T-helper 1 cell (primary cell): ENCODE measurements around the gene PSMD1.
A peak's percentile ranks its signal among the peaks of the same experiment; 100 is the strongest.
"Not testable (repeated sequence)": the region's sequence is repeated elsewhere in the genome, so short reads cannot be mapped to it uniquely, and the experiment has no call there.

Experiments
- DNase-seq, 5 donors: peaks; one replicate each; pipeline ENCODE4 v3.0.0-alpha.2; 2012 to 2020

Gene PSMD1

GRCh38 chr2:231161252-231161839, 104.7 kb downstream of the PSMD1 start:
- peak in 1 of 5 donors; percentile 42 for DNase-seq

DNA sequence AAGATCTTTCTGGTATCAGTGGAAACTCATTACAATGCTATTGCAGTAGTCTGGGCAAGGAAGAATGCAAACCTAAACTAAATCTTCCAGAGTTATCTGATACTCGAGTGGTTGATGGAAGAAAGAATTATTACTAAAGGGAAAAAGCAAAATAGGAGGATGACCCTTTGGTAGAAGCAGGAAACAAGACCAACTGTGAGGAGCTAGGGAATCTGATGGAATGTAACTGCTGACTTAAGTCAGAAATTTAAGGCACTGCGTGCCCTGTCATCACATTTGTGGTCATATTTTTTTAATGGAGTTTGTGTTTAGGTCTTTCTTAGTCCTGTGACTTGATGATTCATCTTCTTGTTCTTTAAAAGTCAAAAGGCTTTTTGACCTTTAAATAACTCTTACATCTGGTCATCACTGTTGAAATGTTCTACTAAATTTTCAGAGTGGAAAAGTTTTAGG, 105.2 kb downstream of the PSMD1 start:
- DNase-seq = no peak

- no peak for DNase-seq
Observed at GRCh38 chr2:231163011-231163410, 106.3 kb downstream of the PSMD1 start.

DNA sequence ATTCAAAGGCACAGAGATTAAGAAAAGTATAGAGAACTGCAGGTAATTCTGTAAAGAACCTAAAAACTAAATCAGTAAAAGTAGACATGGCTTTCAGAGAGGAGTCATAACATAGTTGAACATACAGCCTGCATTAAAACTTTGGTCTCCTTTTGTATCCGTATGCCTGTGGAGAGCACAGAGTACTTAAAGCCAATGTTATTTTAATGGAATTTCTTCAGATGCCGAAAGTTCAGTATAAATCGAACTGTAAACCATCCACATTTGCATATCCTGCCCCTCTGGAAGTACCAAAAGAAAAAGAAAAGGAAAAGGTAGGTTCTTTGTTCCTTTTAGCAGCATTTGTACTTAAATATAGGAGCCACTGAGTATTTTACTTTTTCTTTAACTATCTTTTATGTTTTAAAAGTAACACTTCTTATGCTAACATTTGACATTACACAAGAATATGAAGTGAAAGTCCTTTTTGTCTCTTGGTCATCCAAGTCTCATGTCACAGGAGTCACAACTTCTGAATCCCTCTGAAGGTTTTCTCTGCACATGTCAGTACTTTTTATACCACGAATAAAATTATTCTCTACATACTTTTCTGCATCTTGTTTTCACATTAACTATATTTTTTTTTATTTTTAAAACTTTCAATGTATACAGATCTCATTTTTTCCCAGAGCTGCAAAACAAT, 106.9 kb downstream of the PSMD1 start:
- DNase-seq = no peak

GRCh38 chr2:231167745-231168459, 111.2 kb downstream of the PSMD1 start:
- no peak for DNase-seq

DNA sequence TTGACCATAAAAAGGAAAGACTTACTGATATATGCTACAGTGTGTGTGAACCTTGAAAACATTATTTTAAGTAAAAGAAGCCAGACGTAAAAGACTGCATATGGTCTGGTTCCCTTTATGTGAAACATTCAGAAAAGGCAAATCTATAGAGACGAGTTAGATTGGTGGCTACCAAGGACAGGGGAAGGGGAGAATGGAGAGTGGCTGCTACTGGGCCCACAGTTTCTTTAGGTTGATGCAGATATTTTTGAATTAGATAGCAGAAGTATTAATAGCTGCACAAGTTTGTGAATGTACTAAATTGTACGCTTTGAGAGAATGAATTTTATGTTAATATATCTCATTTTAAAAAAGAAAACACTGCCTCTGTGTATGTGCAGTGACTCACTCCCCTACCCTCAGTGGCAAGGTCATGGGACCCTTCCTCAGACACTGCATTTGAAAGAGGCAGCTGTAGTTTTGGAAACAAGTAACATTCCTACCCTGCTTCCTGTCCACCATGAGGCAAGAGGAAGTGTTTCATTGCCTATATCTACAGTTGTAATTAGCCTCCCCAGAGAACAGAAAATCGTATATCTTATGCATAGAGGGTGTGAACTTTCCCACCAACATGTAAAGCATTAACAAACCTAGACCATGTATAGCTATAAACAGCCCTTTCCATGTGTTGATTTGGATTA, 111.9 kb downstream of the PSMD1 start:
- no peak for DNase-seq

DNA sequence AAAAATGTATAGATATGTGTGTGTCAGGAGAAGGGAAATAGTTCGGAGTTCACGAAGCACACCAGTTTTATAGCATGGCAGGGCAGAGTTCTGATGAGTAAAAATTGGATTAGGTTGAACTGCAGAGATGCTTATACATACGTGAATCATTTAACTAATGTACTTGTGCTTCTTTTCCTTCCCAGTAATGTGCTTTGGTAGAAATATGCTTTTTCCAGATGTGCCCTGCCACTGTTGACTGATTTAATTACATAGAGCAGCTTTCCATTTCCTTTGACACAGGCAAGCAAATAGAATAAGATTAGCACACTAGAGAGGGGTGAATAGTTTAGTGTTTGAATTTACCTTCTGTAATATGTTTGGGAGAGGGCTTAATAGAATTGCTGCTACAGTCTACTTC, 112.8 kb downstream of the PSMD1 start:
- no peak for DNase-seq

GRCh38 chr2:231170055-231170454, 113.4 kb downstream of the PSMD1 start:
- DNase-seq = no peak

DNA sequence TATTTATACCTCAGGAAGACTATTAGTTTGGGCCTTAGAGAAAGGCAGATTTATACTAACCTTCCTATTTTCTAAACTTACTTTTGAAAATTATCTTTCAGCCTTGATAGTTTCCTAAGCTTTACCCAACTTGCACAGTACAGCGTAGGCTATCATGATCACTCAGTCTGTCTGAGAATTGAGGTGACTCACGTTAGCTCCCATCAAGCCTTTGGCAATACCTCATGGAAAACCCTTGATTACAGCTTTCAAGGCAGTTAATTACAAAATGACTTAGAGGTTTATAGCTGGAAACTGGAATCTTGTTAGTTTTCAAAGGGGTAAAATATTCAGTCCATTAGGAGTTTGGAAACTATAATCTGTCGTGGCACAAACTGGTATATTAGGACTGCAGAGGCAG, 115.4 kb downstream of the PSMD1 start:
- no peak for DNase-seq

DNA sequence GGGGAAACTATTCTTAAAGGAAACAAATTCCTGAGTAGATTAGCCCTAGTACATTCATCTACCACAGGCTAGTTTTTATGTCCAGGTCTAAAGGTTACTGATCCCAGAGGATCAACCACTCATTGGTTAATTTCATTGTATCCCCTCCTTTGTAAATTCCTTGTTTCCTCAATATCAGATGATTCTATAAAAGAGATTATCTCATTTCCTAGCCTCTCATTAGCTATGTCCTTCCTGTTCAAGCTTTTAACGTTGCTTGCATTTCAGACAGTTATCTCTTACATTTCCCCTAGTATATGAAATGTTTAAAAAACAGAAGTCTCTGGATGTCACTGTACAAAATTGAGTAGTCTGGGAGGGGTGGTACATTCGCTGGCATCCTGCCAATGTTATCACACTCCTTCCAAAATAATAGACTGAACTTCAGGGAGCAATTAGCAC, 117.6 kb downstream of the PSMD1 start:
- no peak for DNase-seq

- no peak for DNase-seq
Observed at GRCh38 chr2:231176066-231176465, 119.4 kb downstream of the PSMD1 start.

DNA sequence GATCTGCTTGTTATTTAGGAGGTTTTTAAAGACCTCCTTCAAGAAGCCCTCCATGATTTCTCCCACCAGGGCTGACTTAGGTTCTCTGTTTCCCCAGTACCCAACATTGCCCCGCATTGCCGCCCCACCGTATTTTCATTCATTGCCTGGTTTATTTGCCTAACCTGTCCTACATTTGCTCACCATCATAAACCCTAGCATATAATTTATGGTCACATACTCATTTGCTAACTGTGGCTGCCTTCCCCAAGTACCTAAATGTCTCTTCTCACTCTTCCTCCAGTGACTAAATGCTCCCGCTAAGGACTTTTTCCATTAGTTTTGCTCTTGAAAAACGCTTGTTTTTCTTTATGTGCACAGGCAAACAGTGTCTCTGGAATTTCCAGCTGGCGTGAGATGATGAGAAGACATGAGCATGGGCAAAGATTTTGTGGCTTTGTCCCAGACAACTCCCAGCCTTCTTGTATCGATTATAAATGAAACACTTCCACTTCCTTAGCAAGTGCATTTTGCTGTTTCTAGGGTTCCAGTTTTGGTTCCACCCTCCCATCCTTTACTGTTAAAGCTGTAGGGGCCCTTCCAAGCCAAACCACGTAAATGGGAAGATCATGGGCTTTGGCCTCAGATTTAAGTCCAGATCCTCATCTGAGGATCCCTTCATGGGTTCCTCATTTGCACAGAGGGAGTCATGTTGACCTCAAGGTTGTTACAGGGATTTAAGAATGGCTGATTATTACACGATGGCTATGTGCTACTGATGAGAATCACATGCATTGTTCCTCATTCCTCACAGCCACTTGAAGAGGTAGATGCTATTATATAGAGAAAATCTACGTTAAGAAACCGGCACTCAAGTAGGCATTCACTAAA, 120.7 kb downstream of the PSMD1 start:
- DNase-seq = no peak

DNA sequence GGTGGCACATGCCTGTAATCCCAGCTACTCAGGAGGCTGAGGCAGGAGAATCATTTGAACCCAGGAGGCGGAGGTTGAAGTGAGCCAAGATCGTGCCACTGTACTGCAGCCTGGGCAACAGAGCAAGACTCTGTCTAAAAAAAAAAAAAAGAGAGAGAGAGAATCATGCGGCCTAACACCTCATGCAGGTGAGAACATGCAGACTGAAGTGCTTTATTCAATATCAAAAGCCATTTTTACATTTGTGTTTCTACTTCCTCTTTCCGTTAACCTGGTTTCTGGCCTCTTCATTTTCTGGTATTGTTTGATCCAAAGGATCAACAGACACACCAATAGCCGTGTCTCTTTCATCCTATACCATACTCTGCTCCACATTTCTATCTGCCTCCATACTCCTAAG, 122.1 kb downstream of the PSMD1 start:
- not testable (repeated sequence) for DNase-seq

- no peak for DNase-seq
Observed at GRCh38 chr2:231181860-231182512, 125.3 kb downstream of the PSMD1 start.

DNA sequence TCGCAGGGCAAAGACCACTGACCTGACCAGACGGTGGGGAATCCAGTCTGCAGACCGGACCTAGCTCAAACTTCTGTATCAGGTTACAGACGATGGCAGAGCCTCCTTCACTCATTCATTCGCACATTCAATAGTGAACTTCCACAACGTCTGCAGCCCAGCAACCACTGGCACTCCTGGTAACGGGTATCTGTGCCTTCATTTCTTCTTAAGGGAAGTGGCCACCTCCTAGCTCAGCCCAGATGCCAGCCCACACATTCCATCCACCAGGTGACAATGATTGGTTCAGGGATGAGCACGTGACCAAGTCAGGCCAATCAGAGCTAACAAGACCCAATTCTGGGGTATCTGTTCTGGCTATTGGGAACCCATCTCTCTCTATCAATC, 125.8 kb downstream of the PSMD1 start:
- DNase-seq = no peak

DNA sequence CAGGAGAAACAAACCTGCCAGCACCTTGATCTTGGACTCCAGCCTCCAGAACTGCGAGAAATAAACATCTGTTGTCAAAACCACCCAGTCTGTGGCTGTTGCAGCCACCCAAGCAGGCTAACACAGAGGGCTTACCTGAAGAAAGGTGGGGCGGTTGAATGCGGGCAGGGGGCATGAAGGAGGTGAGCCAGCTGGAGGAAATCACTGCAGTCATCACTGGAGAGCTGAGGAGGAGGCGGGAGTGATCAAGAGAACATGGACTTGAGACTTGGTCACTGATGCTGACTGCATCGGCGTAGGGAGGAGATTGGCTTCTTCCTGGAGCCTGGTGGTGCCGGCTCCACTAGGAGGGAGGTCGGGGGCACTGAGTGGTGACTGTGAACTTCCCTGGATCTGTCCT, 127.2 kb downstream of the PSMD1 start:
- no peak for DNase-seq

DNA sequence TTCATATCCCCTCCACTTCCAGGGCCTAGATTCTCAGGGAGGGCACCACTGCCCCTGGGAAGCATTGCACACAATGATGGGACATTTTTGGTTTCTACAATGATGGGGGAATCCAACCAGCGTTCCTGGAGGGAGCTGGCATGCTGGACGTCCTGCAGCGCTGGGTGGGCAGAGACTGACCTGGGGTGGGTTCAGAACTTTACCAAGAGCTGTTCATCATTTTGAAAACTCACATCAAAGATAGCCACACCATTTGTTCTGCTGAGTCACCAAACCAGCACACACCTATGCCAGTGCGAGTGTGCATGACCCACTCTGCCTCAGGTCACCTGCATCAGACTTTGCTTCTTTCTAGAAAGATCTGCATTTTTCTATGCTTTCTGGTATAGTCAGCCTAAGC, 127.7 kb downstream of the PSMD1 start:
- no peak for DNase-seq

GRCh38 chr2:231185050-231185725, 128.5 kb downstream of the PSMD1 start:
- DNase-seq = no peak

- DNase-seq = no peak
Observed at GRCh38 chr2:231185886-231186285, 129.2 kb downstream of the PSMD1 start.

DNA sequence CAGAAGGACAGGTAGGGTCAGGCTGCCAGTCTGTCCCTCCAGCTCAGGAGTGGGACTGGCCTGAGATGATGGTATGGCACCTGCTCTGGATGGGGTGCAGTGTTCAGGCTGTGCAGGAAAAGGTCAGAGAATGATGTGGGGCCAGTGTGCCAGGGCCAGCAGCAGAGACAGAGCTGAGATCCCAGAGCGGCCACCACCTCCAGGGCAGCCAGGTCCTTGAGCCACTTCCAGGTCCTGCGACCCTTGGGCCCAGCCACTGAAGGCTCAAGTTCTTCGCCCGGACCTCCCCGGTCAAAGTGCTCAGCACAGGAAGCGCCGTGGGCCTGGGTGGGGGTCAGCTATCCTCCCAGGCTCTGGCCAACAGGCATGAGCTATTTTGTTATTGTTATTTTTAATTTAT, 129.7 kb downstream of the PSMD1 start:
- no peak for DNase-seq
